ENCODE results near the gene MYO3B.

MYO3B gene

DNA sequence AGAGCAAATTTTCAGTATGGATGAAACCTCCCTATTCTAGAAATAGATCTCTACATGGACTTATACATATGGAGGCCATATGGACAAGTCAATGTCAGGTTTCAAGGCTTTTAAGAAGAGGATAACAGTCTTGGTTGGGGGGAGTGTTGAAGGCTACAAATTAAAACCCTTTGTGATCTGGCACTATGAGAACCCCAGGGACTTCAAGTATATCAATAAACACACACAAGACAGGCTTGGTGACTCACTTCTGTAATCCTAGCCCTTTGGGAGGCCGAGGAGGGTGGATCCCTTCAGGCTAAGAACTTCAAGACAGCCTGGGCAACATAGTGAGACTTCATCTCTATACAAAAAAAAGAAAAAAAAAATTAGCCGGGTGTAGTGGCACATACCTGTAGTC lies 410.0 kb downstream of the MYO3B start:
- TF ChIP-seq FOXP2 (optimal IDR thresholded peaks at IDR 0.05; ENCODE audit: borderline replicate concordance, extremely low read depth, extremely low read length, insufficient read depth) (no peak), POLR2AphosphoS5 (IDR thresholded peaks at IDR 0.05; ENCODE audit: low read depth, low read length) (no peak), SIN3A (IDR thresholded peaks at IDR 0.05; ENCODE audit: borderline replicate concordance, insufficient read depth, low read length) (no peak), TAF1 (IDR thresholded peaks at IDR 0.05; ENCODE audit: borderline replicate concordance, insufficient read depth, low read length) (no peak)
- TF ChIP-seq, protein P1, sequence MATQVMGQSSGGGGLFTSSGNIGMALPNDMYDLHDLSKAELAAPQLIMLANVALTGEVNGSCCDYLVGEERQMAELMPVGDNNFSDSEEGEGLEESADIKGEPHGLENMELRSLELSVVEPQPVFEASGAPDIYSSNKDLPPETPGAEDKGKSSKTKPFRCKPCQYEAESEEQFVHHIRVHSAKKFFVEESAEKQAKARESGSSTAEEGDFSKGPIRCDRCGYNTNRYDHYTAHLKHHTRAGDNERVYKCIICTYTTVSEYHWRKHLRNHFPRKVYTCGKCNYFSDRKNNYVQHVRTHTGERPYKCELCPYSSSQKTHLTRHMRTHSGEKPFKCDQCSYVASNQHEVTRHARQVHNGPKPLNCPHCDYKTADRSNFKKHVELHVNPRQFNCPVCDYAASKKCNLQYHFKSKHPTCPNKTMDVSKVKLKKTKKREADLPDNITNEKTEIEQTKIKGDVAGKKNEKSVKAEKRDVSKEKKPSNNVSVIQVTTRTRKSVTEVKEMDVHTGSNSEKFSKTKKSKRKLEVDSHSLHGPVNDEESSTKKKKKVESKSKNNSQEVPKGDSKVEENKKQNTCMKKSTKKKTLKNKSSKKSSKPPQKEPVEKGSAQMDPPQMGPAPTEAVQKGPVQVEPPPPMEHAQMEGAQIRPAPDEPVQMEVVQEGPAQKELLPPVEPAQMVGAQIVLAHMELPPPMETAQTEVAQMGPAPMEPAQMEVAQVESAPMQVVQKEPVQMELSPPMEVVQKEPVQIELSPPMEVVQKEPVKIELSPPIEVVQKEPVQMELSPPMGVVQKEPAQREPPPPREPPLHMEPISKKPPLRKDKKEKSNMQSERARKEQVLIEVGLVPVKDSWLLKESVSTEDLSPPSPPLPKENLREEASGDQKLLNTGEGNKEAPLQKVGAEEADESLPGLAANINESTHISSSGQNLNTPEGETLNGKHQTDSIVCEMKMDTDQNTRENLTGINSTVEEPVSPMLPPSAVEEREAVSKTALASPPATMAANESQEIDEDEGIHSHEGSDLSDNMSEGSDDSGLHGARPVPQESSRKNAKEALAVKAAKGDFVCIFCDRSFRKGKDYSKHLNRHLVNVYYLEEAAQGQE (IDR thresholded peaks at IDR 0.05; ENCODE audit: insufficient read depth in 1 of 2, low read depth in 2 of 2, low read length in 2 of 2) = no peak

GRCh38 chr2:170588729-170589128 lies 410.8 kb downstream of the MYO3B start:
- TF ChIP-seq POLR2AphosphoS5 (IDR thresholded peaks at IDR 0.05; ENCODE audit: low read depth, low read length) (no peak), TAF1 (IDR thresholded peaks at IDR 0.05; ENCODE audit: borderline replicate concordance, insufficient read depth, low read length) (no peak)
- TF ChIP-seq, protein P1 (IDR thresholded peaks at IDR 0.05; ENCODE audit: insufficient read depth in 1 of 2, low read depth in 2 of 2, low read length in 2 of 2) = no peak

GRCh38 chr2:170596576-170596975 lies 418.6 kb downstream of the MYO3B start:
- TF ChIP-seq FOXP2 (optimal IDR thresholded peaks at IDR 0.05; ENCODE audit: borderline replicate concordance, extremely low read depth, extremely low read length, insufficient read depth) (no peak), TAF1 (IDR thresholded peaks at IDR 0.05; ENCODE audit: borderline replicate concordance, insufficient read depth, low read length) (no peak), POLR2AphosphoS5 (IDR thresholded peaks at IDR 0.05; ENCODE audit: low read depth, low read length) (no peak), SIN3A (IDR thresholded peaks at IDR 0.05; ENCODE audit: borderline replicate concordance, insufficient read depth, low read length) (no peak)
- TF ChIP-seq, protein P1 (IDR thresholded peaks at IDR 0.05; ENCODE audit: insufficient read depth in 1 of 2, low read depth in 2 of 2, low read length in 2 of 2) = no peak

- TF ChIP-seq TAF1 (IDR thresholded peaks at IDR 0.05; ENCODE audit: borderline replicate concordance, insufficient read depth, low read length) = no peak
- no peak for TF ChIP-seq POLR2AphosphoS5 (IDR thresholded peaks at IDR 0.05; ENCODE audit: low read depth, low read length)
- no peak for TF ChIP-seq FOXP2 (optimal IDR thresholded peaks at IDR 0.05; ENCODE audit: borderline replicate concordance, extremely low read depth, extremely low read length, insufficient read depth)
- TF ChIP-seq, protein P1 (IDR thresholded peaks at IDR 0.05; ENCODE audit: insufficient read depth in 1 of 2, low read depth in 2 of 2, low read length in 2 of 2) = no peak
- no peak for TF ChIP-seq SIN3A (IDR thresholded peaks at IDR 0.05; ENCODE audit: borderline replicate concordance, insufficient read depth, low read length)
Observed at GRCh38 chr2:170598067-170598395, 420.1 kb downstream of the MYO3B start.

- TF ChIP-seq TAF1 (IDR thresholded peaks at IDR 0.05; ENCODE audit: borderline replicate concordance, insufficient read depth, low read length) (no peak), POLR2AphosphoS5 (IDR thresholded peaks at IDR 0.05; ENCODE audit: low read depth, low read length) (no peak), FOXP2 (optimal IDR thresholded peaks at IDR 0.05; ENCODE audit: borderline replicate concordance, extremely low read depth, extremely low read length, insufficient read depth) (no peak), SIN3A (IDR thresholded peaks at IDR 0.05; ENCODE audit: borderline replicate concordance, insufficient read depth, low read length) (no peak)
- TF ChIP-seq, protein P1 (IDR thresholded peaks at IDR 0.05; ENCODE audit: insufficient read depth in 1 of 2, low read depth in 2 of 2, low read length in 2 of 2) = no peak
Observed at GRCh38 chr2:170601489-170601888, 423.5 kb downstream of the MYO3B start.
